Lower leg skin (tissue), 3 donors: ENCODE results near the gene SEC22A.

Experiments used
- CTCF ChIP-seq, 3 donors: fragments of 450-650 bp; IDR thresholded peaks; one replicate each; pipeline ENCODE4 v1.5.1; 2016; ENCODE audit warnings: antibody characterized with exemption in 3 of 3, mild to moderate bottlenecking in 3 of 3, moderate library complexity in 2 of 3
- POLR2A ChIP-seq, 2 donors: fragments of 450-650 bp; IDR thresholded peaks; one replicate each; pipeline ENCODE4 v1.6.1; 2016 to 2017; ENCODE audit warnings: antibody characterized with exemption in 2 of 2, mild to moderate bottlenecking in 1 of 2, moderate library complexity in 1 of 2

GRCh38 chr3:123285066-123285465 lies 83.3 kb downstream of the SEC22A start:
- TF ChIP-seq CTCF (IDR thresholded peaks at IDR 0.05) (no peak), POLR2A (IDR thresholded peaks at IDR 0.05) (no peak)
